Glomerular visceral epithelial cell (primary cell): ENCODE measurements around the gene SEPHS1.
"Not testable (repeated sequence)": the region's sequence is repeated elsewhere in the genome, so short reads cannot be mapped to it uniquely, and the experiment has no call there.

Experiments used
- DNase-seq: peaks from one replicate; pipeline ENCODE4 v3.0.0-alpha.2; 2016; ENCODE audit errors: extremely low spot score

Gene SEPHS1, protein sequence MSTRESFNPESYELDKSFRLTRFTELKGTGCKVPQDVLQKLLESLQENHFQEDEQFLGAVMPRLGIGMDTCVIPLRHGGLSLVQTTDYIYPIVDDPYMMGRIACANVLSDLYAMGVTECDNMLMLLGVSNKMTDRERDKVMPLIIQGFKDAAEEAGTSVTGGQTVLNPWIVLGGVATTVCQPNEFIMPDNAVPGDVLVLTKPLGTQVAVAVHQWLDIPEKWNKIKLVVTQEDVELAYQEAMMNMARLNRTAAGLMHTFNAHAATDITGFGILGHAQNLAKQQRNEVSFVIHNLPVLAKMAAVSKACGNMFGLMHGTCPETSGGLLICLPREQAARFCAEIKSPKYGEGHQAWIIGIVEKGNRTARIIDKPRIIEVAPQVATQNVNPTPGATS

GRCh38 chr10:13348216-13349017 is at the start of gene SEPHS1:
SEPHS1 (minus strand) TSS chr10:13348293; CDS start chr10:13344950, 3,343 bp downstream.
- peak; percentile 85 for DNase-seq

DNA sequence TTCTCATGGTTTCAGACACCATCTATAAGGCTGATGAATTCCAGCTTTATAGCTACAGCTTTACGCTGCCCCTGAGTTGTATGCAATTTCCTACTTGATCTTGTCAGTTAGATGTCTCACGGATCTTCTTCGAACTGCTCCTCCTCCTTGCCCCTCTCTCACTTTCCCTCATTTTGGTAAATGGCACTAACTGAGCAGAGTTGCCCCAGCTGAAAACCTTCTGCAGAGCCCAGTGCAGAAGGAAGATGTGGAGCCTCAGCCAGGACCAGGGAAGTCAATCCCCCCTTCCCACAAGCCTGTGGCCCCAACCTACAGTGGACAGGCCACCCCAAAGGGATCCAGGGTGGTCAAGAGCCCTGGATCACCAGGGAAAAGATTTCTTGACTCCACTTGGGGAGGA is 49.0 kb upstream of the SEPHS1 start:
- DNase-seq = no peak

GRCh38 chr10:13396369-13396768 is 48.3 kb upstream of the SEPHS1 start:
- no peak for DNase-seq

GRCh38 chr10:13395540-13395939 is 47.4 kb upstream of the SEPHS1 start:
- no peak for DNase-seq

DNA sequence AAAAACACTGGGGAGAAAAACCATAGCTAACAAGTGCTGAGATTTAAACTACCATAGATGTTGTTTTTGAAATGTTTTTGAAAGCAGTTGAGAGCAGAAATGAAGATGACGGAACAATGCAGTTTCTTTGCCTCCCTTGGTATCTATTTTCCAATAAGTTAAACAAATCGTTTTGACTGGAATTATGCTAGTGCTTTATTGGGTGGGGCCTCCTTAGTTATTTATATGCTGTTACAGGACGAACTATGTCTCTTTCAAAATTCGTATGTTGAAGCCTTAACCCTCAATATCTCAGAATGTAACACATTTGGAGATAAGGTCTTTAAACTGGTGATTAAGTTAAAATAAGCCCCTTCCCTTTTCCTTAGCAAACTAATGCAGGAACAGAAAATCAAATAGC is 45.5 kb upstream of the SEPHS1 start:
- DNase-seq = no peak

DNA sequence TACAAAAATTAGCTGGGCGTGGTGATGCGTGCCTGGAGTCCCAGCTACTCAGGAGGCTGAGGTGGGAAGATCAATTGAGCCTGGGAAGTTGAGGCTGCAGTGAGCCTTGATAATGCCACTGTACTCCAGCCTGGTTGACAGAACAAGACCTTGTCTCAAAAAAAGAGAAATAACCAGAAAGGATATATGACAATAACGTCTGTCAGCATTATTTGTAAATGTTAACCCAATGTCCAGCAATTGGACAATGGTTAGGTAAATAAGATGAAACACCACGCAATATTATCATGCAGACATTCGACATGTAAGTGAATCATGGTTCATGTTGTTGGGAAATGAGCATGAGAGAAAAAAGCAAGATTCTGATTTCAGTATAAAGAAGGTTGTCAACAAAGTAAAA is 44.6 kb upstream of the SEPHS1 start:
- no peak for DNase-seq

DNA sequence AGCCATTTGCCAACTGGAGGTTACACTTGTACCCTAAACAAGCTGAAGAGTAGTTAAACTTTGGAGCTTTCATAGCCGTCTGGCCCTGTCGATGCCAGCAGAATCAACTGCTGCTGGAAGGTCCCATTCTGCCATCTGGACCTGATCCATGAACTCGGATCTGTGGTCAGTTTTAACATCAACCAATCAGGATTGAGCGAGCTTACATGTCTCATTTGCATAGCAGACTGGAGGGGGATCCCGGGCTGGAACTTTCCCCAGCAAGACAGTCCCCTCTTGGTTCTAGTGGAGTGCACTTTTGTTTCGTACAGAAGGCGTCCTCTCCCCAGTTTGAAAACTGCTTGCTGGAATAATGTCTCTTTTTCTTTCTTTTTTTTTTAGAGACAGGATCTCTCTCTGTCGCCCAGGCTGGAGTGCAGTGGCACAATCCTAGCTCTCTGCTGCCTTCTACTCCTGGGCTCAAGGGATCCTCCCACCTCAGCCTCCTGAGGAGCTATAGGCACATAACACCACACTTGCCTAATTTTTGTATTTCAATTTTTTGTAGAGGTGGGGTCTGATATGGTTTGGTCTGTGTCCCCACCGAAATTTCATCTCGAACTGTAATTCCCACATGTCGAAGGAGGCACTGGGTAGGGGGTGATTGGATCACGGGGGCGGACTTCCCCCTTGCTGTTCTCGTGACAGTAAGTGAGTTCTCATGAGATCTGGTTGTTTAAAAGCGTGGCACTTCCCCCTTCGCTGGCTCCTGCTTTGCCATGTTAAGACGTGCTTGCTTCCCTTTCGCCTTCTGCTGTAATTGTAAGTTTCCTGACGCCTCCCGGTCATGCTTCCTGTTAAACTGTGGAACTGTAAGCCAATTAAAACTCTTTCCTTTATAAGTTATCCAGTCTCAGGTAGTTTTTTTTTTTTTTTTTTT is 42.8 kb upstream of the SEPHS1 start:
- DNase-seq = no peak

DNA sequence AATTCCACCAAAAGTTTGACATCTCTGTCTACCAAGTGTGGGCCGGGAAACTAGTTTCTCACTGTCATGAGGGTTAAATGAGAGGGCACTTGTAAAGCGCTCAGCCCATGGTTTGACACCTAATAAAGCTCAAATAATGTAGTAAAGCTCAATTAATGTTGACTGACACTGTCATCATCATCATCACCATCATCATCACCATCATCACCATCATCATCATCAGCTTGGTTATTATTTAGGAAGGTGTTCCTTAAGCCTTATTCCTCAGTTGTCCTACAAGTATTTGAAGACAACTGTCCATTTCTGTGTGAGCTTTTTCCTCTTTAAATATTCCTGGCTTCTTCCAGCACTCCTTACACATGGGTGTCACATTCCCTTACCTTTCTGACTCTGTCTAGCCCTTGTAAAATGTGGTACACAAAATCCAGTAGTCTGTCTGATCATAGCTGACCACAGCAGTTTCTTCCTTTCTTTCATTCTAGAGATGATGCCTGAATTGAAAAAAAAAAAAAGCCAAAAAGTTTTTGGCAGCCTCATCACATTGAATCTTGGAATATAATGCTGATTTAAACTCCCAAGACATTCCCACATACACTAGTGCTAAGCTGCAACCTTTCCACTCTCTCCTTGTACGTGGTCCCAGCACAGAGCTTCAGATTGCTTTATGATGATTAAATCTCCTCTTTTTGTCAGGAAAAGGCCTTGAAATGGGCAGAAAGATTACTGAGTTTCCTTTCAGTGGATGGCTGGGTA is 40.6 kb upstream of the SEPHS1 start:
- no peak for DNase-seq

DNA sequence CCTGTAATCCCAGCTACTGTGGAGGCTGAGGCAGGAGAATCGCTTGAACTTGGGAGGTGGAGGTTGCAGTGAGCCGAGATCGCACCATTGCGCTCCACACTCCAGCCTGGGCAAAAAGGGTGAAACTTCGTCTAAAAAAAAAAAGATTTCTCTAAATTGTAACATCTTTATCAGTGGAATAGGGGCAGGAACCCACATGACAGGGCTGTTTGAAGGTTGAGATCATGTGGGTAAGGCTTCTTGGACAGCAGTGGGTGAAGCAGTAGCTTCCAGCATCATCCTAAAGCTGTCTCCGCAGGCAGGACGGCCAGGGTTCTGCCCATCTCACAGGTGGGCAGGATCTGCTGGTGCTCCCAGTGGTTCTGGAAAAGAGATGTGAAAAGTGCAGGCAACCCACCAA is 37.9 kb upstream of the SEPHS1 start:
- no peak for DNase-seq

DNA sequence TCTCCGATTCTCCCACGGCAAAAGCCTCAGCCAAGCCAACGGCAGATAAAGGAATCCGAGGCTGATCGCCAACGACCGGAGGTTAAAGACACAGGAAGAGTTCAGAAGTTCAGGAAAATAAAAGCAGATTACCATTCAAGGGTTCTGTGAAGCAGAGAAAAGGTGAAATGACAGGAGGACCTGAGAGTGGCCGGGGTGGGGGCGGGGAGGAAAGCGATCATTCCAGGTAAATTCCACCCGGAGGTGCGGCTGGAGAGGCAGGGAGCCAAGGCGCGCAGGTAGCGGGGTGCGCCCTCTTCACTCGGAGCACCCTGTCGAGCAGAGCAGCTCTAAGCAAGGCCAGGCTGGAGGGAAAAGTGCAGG is 35.3 kb upstream of the SEPHS1 start:
- no peak for DNase-seq

DNA sequence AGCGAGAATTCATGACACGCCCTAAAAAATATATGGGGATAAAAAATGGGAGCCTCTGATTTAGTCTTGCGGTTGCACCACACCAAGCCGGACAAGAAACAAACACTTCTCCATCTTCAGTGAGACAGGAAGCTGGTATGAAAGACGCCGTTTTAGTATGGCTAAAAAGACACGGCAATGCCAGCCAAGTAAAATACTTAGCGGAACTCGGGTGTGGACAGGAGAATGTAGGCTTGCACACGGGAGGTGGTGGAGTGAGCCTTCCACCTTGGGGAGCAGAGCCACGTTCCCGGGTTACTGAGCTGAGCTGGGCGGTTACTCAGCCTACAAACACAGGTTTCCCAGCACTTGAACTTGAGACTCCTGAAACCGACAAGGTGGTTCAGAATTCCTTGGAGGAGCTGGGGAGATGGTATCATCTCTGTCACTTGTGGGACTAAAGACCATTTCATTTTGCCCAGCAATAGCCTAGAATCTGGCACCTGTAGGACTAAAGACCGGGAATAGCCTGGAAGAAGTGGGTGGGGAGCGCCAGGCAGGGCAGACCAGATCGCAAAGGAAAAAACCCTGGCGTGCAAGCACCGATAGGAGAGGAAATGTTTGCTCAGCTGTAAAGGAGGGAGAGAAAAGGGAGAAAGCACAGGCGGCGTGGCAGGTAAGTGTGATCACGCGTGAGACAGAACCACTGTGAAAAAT is 34.8 kb upstream of the SEPHS1 start:
- DNase-seq = no peak

GRCh38 chr10:13379061-13379460 is 31.0 kb upstream of the SEPHS1 start:
- DNase-seq = not testable (repeated sequence)

- DNase-seq = no peak
Observed at GRCh38 chr10:13376746-13377145, 28.7 kb upstream of the SEPHS1 start.

- DNase-seq = no peak
Observed at GRCh38 chr10:13376297-13376696, 28.2 kb upstream of the SEPHS1 start.

- no peak for DNase-seq
Observed at GRCh38 chr10:13375791-13376190, 27.7 kb upstream of the SEPHS1 start.

- DNase-seq = no peak
Observed at GRCh38 chr10:13373644-13374043, 25.6 kb upstream of the SEPHS1 start.

GRCh38 chr10:13372524-13372923 is 24.4 kb upstream of the SEPHS1 start:
- no peak for DNase-seq

GRCh38 chr10:13371897-13372470 is 23.9 kb upstream of the SEPHS1 start:
- peak; percentile 84 for DNase-seq

- DNase-seq = no peak
Observed at GRCh38 chr10:13366891-13367290, 18.8 kb upstream of the SEPHS1 start.

DNA sequence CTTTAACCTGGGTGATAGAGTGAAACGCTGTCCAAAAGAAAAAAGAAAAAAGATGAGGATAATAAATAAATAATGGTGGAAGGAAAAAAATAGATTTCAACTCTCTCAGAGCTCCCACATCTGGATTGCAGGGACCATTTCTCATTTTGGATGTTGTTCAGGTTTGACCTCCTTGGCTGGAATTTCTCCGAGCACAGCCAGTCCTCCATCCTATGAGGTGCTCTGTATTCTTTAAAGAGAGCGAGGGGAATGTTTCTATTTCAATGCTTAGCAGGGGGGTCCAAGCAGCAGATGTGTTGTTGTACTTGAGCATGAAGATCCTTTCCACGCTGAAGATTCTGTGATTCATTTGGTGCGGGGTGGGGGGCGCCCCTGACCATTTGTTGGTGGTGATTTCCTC is 17.7 kb upstream of the SEPHS1 start:
- no peak for DNase-seq
